ENCODE measurements around the gene BAX.

Gene BAX

DNA sequence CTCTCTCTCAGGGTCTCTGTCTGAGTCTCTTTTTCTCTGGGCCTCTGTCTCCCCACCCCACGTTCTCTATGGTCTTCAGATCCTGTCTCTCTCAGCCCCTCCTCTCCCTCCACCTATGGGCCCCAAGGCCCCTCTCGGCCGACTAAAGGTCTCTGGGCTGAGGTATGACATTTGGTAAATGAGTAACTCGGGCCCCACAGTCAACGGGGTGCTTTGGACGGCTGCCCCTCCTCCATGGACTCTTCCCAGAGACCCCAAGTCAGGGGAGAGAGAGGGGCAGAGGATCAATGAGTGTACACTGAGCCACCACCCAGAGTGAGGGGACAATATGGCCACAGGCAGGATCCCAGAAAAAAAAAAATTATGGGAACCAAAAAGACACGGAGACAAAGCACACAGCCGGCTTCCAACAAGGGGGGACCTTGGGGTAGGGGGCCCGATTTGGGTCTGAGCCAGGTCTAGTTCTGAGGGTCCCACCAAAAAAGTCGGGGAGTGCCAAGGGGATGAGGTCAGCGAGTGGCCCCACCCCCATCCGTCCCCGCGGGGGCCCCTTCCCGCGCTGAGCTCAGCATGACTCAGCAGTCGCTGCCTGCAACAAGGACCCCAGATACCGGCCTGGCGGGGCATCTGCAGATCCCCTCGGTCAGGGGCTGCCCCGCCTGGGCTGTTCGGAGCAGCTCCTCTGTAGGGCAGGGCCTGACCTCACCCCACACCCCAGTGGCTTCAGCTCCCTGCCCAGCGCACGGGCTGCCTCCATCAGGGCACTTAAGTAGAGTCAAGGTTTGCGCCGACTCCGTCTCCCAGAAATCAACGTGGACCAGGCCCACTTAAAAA is 8.9 kb downstream of the BAX start:
- no peak for DNase-seq

DNA sequence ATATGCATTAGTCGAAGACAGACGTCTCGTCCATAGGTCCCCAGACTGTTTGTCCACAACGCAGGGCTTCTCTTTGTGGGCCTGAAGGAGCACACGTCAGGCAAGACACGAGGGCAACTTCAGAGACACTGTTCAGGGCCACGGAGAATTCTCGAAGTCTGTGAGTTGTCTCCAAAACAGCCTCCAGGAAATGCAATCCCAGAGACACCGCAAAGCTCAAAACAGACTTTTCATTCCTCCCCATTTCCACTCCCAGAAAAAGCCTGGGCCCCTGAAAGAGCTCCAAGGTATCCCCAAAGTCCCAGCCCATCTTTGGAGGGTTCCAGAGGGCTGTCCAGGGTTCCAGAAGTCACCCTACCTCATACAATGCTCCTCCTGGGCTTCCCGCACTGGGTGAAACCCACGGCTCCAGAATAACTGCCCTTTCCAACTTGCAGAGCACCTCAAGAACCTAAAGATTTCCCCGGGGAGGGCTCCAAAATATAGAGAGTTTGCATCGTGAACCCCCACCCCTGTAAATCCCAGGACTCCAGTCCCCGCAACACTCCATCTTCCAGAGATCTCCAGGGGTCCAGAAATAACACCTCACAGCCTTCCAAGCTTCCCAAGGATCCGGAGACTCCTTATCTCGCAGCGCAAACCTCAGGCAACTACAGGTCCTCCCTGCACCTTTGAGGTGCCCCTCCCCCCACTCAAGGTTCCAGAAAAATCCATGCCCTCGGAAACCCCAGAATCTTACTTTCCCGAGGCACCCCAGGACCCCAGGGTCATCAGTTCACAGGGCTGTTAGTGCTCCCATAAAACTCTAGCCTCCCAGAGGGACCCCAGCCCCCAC is 9.7 kb downstream of the BAX start:
- no peak for DNase-seq

DNA sequence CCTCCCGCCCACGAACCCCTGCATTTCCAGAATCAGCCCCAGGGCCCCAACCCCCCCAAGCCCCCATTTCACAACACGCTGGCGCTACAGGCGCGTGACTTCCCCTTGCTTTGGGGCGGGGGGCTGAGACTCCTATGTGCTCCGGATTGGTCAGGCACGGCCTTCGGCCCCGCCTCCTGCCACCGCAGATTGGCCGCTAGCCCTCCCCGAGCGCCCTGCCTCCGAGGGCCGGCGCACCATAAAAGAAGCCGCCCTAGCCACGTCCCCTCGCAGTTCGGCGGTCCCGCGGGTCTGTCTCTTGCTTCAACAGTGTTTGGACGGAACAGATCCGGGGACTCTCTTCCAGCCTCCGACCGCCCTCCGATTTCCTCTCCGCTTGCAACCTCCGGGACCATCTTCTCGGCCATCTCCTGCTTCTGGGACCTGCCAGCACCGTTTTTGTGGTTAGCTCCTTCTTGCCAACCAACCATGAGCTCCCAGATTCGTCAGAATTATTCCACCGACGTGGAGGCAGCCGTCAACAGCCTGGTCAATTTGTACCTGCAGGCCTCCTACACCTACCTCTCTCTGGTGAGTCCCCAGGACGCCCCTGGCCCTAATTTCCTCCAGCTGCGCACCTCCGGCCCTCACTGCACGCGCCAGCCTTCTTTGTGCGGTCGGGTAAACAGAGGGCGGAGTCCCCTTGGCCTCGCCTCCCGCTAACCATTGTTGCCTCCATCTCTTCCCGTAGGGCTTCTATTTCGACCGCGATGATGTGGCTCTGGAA is 10.5 kb downstream of the BAX start, which contains the start of gene FTL:
Gene FTL (plus strand): TSS at position 270 of the 766 bp plus-strand sequence. CDS start 199 bp downstream, at position 469.
- DNase-seq, result peak; percentile 88

DNA sequence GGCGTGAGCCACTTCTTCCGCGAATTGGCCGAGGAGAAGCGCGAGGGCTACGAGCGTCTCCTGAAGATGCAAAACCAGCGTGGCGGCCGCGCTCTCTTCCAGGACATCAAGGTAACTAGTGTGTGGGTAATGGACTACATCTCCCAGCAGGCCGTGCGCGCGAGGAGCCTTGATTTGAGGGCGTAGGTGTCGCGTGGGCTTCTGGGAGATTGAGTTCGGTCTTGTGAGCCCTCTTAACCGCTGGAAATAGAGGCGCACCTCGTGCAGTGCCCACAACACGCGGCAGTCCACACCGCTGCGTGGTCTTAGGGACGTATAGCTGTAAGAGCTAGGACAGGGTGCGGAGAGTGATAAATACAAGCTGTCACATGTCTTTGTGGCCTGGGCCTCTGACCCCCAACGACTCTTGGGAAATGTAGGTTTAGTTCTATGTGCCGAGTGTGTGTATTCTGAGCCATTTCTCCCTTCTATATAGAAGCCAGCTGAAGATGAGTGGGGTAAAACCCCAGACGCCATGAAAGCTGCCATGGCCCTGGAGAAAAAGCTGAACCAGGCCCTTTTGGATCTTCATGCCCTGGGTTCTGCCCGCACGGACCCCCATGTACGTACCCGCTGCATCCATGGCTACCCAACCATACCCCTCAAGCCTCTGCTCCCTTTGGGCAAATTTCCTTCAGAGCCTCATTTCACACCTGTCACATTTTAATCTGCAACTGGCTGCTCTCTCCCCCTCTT is 11.3 kb downstream of the BAX start:
- DNase-seq, result peak; percentile 79

DNA sequence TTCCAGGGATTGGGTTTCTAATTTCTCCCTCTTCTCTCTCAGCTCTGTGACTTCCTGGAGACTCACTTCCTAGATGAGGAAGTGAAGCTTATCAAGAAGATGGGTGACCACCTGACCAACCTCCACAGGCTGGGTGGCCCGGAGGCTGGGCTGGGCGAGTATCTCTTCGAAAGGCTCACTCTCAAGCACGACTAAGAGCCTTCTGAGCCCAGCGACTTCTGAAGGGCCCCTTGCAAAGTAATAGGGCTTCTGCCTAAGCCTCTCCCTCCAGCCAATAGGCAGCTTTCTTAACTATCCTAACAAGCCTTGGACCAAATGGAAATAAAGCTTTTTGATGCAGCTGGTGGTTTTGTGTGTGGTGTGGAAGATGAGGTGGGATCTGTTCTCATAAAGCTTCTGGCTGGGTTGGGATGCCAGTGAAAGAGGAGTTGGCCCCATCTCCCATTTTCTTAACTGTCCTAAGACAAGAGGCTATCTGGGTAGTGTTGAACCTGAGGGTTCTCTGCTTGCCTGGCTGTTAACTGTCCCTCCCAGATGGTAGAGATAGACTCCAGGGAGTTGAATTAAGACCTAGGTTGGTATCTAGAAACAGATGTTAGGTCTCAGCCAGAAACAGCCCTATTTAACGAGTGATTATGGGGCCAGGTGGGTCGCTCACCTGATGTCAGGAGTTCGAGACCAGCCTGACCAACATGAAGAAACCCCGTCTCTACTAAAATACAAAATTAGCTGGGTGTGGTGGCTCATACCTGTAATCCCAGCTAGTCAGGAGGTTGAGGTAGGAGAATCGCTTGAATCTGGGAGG is 12.1 kb downstream of the BAX start:
- DNase-seq, result no peak

DNA sequence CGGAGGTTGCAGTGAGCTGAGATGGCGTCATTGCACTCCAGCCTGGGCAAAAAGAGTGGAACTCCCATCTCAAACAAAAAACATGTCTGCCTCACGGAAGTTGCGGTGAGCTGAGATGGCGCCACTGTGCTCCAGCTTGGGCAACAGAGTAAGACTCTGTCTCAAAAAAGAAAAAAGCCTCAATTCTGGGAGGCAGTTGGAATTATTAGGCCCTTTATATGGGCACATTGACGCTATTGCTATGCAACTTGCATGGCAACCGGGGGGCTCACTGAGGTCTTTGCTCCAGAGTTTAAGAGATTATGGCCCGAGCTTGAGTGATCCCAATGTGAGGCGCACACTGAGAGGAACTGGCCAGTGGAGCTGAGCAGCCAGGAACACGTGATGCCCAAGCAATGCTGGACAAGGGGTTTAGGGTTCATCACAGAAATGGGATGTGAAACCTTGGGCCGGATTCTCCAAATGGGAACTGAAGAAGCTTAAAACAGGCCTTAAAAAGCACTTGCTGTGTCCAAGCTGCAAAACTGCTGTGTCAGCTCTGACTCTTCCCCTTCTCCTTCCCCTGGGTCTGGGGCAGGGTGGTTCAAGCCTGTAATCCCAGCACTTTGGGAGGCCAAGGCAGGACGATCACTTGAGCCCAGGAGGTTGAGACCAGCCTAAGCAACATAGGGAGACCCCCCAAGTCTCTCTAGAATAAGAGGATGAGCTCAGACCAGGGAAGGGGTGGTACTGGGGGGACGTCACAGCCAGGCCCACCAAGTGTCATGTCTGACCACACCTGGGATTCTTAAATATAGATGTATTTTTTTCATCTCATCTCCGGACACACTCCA is 12.9 kb downstream of the BAX start:
- no peak for DNase-seq

DNA sequence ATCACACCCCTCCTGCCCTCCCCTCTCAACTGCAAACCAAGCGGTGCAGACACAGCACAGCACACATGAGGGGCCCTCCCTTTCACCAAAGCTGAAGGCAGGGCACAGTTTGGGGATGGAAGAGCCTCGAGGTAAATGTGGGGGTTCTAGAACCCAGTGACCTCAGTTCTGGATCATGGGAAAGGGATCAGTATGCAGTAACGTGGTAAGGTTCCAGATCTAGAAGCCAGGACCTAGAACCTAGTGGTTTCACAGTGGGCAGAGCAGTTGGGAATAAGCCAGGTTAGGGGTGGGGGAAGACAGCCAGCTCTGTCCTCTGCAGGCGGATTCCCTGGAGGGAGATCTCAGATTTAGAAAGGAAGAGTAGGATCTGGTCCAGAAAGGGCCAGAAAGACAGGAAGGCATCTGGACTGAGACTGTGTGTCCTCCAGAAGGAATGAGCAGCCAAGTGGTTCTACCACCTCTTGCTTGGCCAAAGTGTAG is 13.5 kb downstream of the BAX start:
- DNase-seq, result no peak

DNA sequence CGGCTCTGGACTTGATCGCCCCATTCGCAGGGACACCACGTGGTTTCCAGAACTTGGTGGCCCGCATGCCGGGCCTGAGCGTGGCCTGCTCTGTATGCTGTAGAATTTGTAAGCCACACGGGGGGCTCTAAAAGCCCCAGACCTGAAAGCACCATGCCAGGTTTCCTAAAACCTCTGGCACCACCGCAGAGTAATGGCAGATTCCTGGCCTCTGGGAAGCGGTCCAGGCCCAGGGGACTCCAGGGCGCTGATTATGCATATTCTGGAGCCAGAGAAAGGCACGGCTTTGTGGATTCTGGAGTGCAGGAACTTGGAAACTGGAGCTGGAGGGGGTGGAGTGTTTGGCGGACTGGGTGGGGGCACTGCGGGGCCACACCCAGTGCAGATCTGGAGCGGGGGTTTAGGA is 14.1 kb downstream of the BAX start:
- no peak for DNase-seq

DNA sequence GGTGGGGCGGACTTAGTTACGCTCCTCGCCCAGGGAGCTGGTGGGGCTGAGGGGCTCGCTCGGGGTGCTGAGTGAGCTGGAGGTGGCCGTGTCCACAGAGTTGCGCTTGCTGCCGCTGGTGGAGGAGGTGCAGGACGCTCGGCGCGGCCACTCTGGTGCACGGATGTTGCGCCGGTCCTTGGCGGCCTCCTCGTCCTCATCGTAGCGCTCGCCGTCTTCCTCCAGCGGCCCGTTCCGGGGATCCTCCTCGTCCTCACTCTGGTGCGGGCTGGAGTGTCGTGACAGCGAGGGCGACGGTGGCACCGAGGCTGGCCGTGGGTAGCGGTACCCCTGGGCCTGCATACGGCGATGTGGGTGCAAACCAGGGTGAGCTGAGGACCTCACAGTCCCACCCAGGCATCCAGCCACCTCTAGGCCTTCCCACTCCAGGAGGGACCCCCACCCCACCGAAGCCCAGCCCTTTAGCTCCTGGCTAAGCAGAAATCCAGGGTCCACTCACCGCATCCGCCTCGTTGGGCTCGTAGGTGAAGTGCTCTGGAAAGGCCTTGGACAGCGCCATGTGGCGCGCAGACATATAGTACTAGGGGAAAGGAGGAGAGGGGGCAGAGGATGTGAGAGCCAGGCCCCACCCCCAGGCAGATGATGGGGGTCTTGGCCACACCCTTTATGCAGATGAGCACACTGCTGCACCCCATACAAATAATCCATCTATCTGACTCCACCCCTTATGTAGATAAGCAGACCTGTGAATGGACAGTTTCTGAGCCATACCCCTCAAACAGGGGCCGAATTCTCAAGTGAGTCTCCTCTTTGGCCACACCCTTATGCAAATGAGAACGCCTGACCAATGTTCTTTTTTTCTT is 14.8 kb downstream of the BAX start:
- DNase-seq, result no peak

DNA sequence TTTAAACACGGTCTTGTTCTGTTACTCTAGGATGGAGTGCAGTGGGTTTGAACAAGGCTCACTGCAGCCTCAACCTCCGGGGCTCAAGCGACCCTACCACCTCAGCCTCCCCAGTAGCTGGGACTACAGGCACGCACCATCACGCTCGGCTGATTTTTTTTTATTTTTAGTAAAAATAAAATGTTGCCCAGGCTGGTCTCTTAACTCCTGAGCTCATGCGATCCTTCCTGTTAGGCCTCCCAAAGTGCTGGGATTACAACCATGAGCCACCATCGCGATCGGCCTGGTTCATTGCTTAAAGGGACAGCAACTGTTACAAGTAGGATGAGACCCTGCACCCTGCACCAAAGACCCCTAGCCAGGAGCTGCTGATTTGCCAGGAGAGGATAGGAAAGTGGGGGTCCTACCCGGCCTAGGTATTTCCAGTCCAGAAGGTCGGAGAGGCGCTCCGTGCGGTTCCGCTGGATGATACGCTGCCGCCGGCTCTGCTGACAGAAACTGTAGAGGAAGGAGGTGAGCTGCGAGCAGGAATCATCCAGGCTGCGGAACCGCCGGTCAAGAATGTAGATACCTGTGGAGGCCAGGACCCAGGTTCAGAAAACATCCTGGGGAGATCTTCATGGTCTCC is 15.6 kb downstream of the BAX start:
- DNase-seq, result no peak

DNA sequence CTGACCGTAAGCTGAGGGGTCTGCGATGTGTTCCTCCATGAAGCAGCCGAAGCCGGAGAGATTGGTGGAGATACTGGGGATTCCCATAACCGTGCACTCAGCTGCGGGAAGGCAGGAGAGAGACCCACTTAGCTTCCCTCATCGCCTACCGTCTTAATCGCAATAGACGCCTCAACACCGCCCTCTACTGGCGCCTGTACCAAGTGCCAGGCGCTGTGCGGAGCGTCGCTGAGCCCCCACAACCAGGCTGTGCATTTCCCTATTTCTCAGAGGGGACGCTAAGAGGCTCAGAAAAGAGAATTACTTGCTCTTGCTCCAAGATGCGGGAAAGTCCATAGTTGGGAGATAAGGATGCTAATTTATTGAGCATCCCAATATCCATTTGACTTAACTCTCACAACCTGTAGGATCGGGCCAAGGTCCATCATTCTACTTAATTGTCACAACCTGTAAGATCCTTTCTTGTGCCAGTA is 16.3 kb downstream of the BAX start:
- DNase-seq, result peak; percentile 44

DNA sequence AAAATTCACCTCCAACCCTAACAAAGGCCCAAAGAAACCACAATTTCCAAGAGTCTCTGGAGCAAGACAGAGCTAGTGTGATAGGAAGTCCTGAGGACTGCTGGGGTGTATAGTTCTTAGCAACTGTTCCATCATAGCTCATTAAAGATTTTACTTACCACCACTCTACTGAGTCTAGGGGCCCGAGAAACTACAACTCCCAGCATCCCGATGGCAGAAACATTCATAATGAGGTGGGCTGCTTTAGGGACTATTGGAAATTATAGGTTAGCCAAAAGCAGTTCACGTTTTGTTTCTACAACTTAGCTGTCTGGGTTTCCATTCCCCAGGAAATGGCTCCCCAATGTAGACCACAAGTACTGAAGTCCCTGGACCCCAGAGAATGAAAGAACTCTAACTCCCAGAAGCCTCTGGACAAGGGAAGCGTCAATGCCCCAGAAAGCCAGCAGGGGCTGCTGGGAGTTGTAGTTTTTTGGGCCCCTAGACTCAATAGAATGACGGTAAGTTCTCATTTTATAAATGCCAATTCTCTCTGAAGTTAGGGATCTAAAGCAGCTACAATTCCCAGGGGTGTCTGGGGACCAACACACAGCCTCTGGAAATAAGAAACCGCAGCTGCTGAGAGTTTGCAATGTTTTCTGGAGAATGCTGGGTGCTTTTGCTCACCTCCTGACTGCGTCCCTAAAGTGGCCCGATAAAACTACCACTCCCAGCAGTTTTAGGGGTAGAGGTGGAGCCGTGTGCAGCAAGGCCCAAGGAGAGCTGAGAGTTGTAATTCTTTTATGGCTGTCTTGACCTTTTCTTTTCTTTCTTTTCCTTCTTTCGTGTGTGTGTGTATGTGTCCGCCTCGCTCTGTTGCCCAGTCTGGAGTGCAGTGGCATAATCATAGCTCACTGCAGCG is 21.5 kb downstream of the BAX start:
- no peak for DNase-seq

DNA sequence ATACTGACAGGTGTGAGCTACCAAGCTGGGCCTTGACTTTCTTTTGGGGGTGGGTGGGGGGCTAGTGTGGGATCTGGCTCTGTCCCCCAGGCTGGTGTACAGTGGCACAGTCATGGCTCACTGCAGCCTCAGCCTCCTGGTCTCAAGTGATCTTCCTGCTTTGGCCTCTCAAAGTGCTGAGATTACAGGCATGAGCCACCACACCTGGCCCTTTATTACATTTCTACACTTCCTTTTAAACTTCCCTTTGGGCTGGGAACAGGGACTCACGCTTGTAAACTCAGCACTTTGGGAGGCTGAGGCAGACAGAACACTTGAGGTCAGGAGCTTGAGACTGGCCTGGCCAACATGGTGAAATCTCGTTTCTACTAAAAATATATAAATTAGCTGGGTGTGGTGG is 22.4 kb downstream of the BAX start:
- DNase-seq, result no peak

DNA sequence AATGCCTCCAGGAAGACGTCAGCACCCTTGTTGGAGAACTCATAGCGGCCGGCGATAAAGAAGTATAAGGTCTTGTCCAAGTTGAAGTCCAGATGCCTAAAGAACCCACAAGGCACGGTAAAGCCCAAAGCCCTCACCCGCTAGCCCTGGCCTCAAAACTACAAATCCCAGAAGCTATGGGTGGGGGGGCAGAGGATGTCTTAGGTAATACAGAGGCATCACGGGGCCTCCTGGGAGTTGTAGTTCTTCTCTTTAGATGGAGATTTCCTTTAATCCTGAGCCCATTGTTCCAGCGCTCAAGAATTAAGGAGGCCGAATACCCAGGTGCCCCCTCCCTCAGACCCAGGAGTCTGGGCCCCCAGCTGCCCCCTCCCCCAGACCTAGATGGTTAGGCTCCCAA is 27.6 kb downstream of the BAX start:
- no peak for DNase-seq

DNA sequence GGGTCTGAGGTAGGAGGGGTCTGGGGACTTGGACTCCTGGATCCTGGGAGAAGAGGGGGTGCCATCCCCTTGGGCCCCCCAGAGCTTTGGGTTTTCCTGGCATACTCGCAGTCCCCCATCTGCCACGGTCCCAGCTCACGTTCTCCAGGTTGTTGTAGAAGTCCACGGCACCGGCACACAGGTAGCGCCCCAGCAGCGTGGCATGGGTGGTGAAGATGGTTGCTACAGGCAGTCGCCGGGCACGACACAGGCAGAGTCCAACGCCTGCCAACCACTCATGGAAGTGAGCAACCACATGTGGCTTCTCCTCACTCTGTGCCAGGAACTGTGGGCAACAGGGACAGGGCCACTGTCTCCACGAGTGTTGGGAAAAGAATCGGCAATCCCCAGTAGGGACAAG is 31.0 kb downstream of the BAX start:
- no peak for DNase-seq

DNA sequence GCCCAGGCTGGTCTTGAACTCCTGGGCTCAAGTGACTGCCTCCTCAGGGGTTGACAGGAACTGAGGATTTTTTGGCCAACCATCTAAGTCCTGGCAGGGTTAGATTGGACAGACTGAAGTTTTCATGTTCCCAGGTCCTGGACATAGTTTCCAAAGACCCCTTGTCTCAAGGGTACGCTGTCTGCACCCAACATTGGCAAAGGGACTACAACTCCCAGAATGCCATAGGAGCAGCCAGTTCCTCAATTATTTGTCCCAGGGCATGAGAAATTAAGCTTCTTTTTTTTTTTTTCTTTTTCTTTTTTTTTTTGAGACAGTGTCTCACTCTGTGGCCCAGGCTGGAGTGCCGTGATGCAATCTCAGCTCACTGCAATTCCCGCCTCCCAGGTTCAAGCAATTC is 31.5 kb downstream of the BAX start:
- no peak for DNase-seq

DNA sequence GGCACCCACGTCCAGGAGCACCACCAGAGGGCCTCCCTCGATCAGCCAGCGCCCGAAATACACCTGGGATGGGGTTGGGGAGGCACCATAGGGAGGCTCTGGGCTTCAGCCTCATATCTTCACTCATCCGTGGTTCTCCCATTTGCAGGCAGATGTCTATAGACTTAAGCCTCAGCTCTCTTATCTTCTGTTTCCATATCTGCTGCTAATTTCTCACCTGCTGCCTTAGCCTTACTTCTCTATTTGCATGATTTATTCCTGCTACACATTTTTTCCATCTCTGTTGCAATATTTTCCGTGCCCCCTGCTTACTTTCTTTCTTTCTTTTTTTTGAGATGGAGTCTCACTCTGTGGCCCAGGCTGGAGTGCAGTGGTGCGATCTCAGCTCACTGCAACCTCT is 32.6 kb downstream of the BAX start:
- DNase-seq, result no peak

DNA sequence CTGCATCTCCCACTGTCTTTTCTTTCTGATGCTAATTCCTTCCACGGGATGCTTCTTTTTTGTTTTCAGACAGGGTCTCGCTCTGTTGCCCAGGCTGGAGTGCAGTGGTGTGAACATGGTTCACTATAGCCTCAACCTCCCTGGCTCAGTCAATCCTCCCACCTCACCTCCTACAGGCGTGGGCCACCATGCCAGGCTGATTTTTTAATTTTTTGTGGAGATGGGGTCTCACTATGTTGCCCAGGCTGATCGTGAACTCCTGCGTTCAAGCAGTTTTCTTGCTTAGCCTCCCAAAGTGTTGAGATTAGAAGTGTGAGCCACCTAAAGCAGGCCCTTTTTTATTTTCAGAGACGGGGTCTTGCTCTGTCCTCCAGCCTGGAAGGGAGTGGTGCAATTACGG is 33.6 kb downstream of the BAX start:
- no peak for DNase-seq

Data from NCI-H510A (cell line).